CD4-positive, alpha-beta T cell (primary cell): ENCODE measurements around the gene RADIL. TPM values are rescaled to one million over a fixed set of nuclear protein-coding genes. Genes with fewer than 3 reads are reported as not detected.

Experiments
- ATAC-seq: fragments of 200-7000 bp; cut with Tn5 transposase; one replicate; pipeline ENCODE4 v1.10.0; 2022; ENCODE audit warnings: mild to moderate bottlenecking; ENCODE audit not compliant: poor library complexity
- CTCF ChIA-PET: fragments of 350-600 bp; sonication (Branson Sonifier 250); formaldehyde crosslinking; loops from one replicate; lab custom pipeline; 2021; ENCODE audit warnings: antibody characterized with exemption, inconsistent platforms; lab: Charles Lee
- POLR2A ChIA-PET: fragments of 350-600 bp; sonication (Branson Sonifier 250); formaldehyde crosslinking; loops from one replicate; lab custom pipeline; 2021; ENCODE audit warnings: antibody characterized with exemption, inconsistent platforms; lab: Charles Lee
- DNase-seq, 14 experiments: peaks; one replicate each; pipeline ENCODE4 v3.0.0-alpha.2; 2013 to 2020; ENCODE audit warnings: mixed read lengths in 2 of 14
- H3K27ac ChIP-seq, 2 donors: one replicate each; pipeline versions ENCODE4 v1.5.1 to v1.7.0; 2013; ENCODE audit warnings: low read length in 2 of 2, low read depth in 1 of 2, mild to moderate bottlenecking in 1 of 2
- H3K27me3 ChIP-seq, 2 experiments: 1 replicate in 1 of 2; 2 replicates in 1 of 2; pipeline versions ENCODE4 v1.6.1 to v1.7.0; 2013; ENCODE audit warnings: low read length in 2 of 2, control low read depth in 1 of 2, mild to moderate bottlenecking in 1 of 2, moderate library complexity in 1 of 2; ENCODE audit not compliant: insufficient read depth in 2 of 2, control insufficient read depth in 1 of 2
- H3K36me3 ChIP-seq: one replicate; pipeline ENCODE4 v1.6.1; 2013; ENCODE audit warnings: low read length, control low read depth; ENCODE audit not compliant: insufficient read depth
- H3K4me1 ChIP-seq: one replicate; pipeline ENCODE4 v1.6.1; 2013; ENCODE audit warnings: low read length, control low read depth; ENCODE audit not compliant: insufficient read depth
- H3K4me3 ChIP-seq: one replicate; pipeline ENCODE4 v1.5.1; 2013; ENCODE audit warnings: mild to moderate bottlenecking, low read length, moderate library complexity
- H3K9me3 ChIP-seq, 2 experiments: 1 replicate in 1 of 2; 2 replicates in 1 of 2; pipeline versions ENCODE4 v1.6.1 to v1.7.0; 2013; ENCODE audit warnings: low read length in 2 of 2, mild to moderate bottlenecking in 2 of 2, control low read depth in 1 of 2, moderate library complexity in 1 of 2; ENCODE audit not compliant: control insufficient read depth in 1 of 2, insufficient read depth in 1 of 2
- H3K27ac Mint-ChIP-seq: one replicate; pipeline ENCODE4 v1.8.0; 2020; ENCODE audit warnings: mixed read lengths
- H3K27me3 Mint-ChIP-seq: one replicate; pipeline ENCODE4 v1.8.0; 2021; ENCODE audit warnings: mixed read lengths
- H3K36me3 Mint-ChIP-seq: one replicate; pipeline ENCODE4 v1.8.0; 2021; ENCODE audit warnings: low read depth, mixed read lengths
- H3K4me1 Mint-ChIP-seq: one replicate; pipeline ENCODE4 v1.8.0; 2021; ENCODE audit warnings: low read depth, mixed read lengths
- H3K4me3 Mint-ChIP-seq: one replicate; pipeline ENCODE4 v1.8.0; 2020; ENCODE audit warnings: mild to moderate bottlenecking, mixed read lengths
- H3K9me3 Mint-ChIP-seq: one replicate; pipeline ENCODE4 v1.8.0; 2020; ENCODE audit warnings: mixed read lengths
- intact Hi-C, 2 experiments: fragments of 100-400 bp; cut with DNase I in 1 of 2; cut with micrococcal nuclease in 1 of 2; formaldehyde crosslinking; loops; one replicate each; pipeline versions ENCODE4 v1.15.1 to v1.9.0; 2023 to 2025; cut with DNase I, micrococcal nuclease
- polyA plus RNA-seq, 2 donors: library from polyadenylated mRNA; unstranded; fragments of 120-200 nt; gene quantifications; one replicate each; pipeline ENCODE4 v1.2.1, GENCODE V29; 2013
- total RNA-seq, 174 experiments: library from RNA in 2 of 174; stranded (reverse) in 2 of 174; gene quantifications; one replicate each; pipeline ENCODE4 v1.2.3 and lab custom pipeline; 2021 to 2026
- TF ChIP-seq, protein P1 (sequence below): fragments of 200-600 bp; IDR thresholded peaks from one replicate; pipeline ENCODE4 v1.8.0; 2022; ENCODE audit warnings: antibody characterized with exemption, mild to moderate bottlenecking

Gene RADIL, protein sequence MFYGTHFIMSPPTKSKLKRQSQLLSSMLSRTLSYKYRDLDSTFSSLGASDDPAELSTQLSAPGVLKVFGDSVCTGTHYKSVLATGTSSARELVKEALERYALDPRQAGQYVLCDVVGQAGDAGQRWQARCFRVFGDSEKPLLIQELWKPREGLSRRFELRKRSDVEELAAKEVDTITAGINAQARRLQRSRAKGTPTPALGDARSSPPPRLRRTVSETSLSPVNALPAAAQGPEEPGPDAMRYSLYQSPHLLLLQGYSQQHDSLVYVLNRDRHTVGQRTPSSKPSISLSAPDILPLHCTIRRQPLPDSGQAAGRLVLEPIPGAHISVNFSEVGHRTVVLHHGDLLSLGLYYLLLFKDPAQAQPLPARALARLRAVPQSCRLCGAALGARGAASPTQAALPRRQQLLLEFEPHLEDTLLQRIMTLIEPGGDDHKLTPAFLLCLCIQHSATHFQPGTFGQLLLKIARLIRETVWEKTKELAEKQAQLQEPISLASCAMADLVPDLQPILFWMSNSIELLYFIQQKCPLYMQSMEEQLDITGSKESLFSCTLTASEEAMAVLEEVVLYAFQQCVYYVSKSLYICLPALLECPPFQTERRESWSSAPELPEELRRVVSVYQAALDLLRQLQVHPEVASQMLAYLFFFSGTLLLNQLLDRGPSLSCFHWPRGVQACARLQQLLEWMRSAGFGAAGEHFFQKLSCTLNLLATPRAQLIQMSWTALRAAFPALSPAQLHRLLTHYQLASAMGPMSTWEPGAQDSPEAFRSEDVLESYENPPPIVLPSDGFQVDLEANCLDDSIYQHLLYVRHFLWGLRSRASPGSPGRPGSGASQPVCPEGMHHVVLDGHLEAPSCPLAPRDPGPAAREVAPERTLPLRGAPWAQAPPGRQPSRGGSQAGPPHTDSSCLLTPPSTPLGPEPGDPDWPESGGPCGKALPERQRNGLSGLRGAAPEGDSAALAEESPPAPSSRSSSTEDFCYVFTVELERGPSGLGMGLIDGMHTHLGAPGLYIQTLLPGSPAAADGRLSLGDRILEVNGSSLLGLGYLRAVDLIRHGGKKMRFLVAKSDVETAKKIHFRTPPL
- not detected for total RNA-seq
- 0.03 TPM for polyA plus RNA-seq (2013, experiment 1 of 2)
- 0.18 TPM for polyA plus RNA-seq (2013, experiment 2 of 2)
- total RNA-seq (lab: John Stamatoyannopoulos, UW), result 0 to 1.0 (median 0.05) reads per million in 172 experiments

DNA sequence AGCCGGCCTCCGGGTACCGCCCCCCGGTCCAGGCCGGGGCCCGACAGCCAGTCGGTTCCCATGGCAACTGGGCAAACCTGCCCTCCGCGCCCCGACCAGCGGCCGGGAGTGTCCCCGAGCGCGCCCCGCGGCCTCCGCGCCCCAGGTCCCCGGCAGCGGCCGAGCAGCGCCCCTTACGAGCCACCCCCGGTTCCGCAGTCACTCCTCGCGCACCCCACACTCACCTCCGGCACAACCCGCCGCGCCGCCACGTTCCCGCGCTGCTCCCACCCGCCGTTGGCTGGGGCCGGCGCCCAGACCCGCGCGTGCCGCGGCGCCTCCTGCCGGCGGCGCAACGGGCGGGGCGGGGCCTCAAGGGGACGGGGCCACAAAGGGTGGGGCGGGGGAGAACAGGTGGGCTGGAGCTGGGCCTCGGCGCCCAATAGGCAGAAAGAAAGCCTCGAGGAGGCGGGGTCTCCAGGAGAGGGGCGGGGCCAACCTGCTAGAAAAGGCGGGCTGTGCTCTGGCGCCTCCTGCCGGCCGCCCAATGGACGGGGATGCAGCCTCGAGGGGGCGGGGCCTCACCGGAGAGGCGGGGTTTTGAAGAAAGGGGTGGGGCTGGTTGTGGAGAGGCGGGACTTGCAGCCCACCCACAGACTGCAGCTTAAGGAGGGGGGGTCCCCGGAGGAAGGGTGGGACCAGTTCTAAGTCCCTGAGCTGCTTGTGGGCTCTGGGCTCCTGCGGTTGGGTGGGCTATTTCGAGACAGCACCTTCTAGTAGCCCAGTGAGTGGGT lies at the start of gene RADIL:
Gene RADIL (minus strand): TSS at position 345 of the 773 bp plus-strand sequence. CDS start 5,577 bp downstream, outside the sequence.
- ChIA-PET POLR2A (interaction anchor here (1.0 kb wide), 1 partner anchor 108 kb away, joined by 3 read pairs; the partner anchor contains the start of gene AP5Z1), CTCF (interaction anchor here (1.0 to 1.5 kb wide), 2 partner anchors 91 to 242 kb away, joined by 3 to 5 read pairs; no protein-coding TSS in a partner anchor)
- H3K4me3 Mint-ChIP-seq, result peak within 1 kb of the TSS; percentile 76
- Histone ChIP-seq H3K9me3 (peaks cover 0 to 8% of the 10 kb centered on the region in 2 experiments), H3K27ac (no peak within 1 kb of the TSS), H3K36me3 (no peaks in the 10 kb centered on the region), H3K4me3 (no peak within 1 kb of the TSS), H3K4me1 (peaks cover 15% of the 10 kb centered on the region), H3K27me3 (peaks cover 22 to 28% of the 10 kb centered on the region in 2 experiments)
- no peak within 1 kb of the TSS for H3K27ac Mint-ChIP-seq
- peaks cover 66% of the 10 kb centered on the region for H3K27me3 Mint-ChIP-seq
- intact Hi-C loops, result loop anchor here in 1 of 2 experiments (10.0 kb wide), 1 partner anchor 269 kb away; no protein-coding TSS in a partner anchor
- peaks cover 12% of the 10 kb centered on the region for H3K4me1 Mint-ChIP-seq
- TF ChIP-seq, protein P1, sequence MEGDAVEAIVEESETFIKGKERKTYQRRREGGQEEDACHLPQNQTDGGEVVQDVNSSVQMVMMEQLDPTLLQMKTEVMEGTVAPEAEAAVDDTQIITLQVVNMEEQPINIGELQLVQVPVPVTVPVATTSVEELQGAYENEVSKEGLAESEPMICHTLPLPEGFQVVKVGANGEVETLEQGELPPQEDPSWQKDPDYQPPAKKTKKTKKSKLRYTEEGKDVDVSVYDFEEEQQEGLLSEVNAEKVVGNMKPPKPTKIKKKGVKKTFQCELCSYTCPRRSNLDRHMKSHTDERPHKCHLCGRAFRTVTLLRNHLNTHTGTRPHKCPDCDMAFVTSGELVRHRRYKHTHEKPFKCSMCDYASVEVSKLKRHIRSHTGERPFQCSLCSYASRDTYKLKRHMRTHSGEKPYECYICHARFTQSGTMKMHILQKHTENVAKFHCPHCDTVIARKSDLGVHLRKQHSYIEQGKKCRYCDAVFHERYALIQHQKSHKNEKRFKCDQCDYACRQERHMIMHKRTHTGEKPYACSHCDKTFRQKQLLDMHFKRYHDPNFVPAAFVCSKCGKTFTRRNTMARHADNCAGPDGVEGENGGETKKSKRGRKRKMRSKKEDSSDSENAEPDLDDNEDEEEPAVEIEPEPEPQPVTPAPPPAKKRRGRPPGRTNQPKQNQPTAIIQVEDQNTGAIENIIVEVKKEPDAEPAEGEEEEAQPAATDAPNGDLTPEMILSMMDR, result peak; percentile 31
- H3K9me3 Mint-ChIP-seq, result no peaks in the 10 kb centered on the region
- ATAC-seq (peak; percentile 98), DNase-seq (peak; percentile 60 to 91 (median 78))
- H3K36me3 Mint-ChIP-seq, result no peaks in the 10 kb centered on the region

DNA sequence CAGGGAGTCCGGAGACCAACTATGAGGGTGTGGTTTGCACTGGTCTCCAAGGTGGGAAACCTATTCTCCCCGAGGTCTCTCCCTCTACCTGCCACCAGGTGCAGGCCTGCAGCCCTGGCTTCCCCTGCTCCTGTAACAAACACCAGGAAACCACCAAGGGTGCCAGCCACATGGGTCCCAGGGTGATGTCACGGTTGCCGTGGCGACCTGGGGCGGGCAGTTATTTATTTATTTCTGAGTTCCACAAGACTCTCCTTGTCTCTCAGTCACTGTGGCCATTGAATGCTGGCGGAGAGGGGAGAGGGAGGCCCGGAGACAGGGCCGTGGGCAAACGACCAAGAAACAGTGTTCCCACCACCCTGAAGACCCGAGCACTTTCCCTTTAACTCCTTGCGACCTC lies 48.4 kb upstream of the RADIL start:
- TF ChIP-seq, protein P1, result no peak
- Mint-ChIP-seq H3K4me1 (no peaks in the 10 kb centered on the region), H3K27ac (no peak overlapping the region), H3K9me3 (no peaks in the 10 kb centered on the region), H3K27me3 (peaks cover 4% of the 10 kb centered on the region), H3K36me3 (no peaks in the 10 kb centered on the region), H3K4me3 (no peak overlapping the region)
- intact Hi-C loops, result no loop called here
- Histone ChIP-seq H3K9me3 (peaks cover 0 to 5% of the 10 kb centered on the region in 2 experiments), H3K27ac (no peak overlapping the region), H3K4me3 (no peak overlapping the region), H3K4me1 (no peaks in the 10 kb centered on the region), H3K36me3 (no peaks in the 10 kb centered on the region), H3K27me3 (no peaks in the 10 kb centered on the region)
- ChIA-PET CTCF (interaction anchor here (0.8 kb wide), 1 partner anchor 32 kb away, joined by 3 read pairs; no protein-coding TSS in a partner anchor), POLR2A (no interaction called here)
- no peak for ATAC-seq
- DNase-seq, result peak in 1 of 14 experiments; percentile 2
